Stimulated activated CD4-positive, alpha-beta T cell treated with anti-CD3 and anti-CD28 coated beads, Interleukin-2, amount 100 ng/mL, for 24 hours (primary cell): Measurements from ENCODE around the gene SHE.
"Not testable (repeated sequence)": the region's sequence is repeated elsewhere in the genome, so short reads cannot be mapped to it uniquely, and the experiment has no call there.

ENCODE experiments used
- DNase-seq, 2 donors: peaks; one replicate each; pipeline ENCODE4 v3.0.0-alpha.2; 2020

SHE gene

GRCh38 chr1:154502066-154502743, at the start of gene SHE, which contains the start of gene TDRD10:
Gene SHE, minus strand, starts transcription at chr1:154502412. Its CDS starts 386 bp downstream, at chr1:154502026.
Gene TDRD10, plus strand, starts transcription at chr1:154502219. Its CDS starts 4,685 bp downstream, at chr1:154506904.
- DNase-seq, result peak; percentile 21 to 24

GRCh38 chr1:154551474-154551873, 49.3 kb upstream of the SHE start:
- DNase-seq, result no peak

- DNase-seq, result no peak
Measured at GRCh38 chr1:154550657-154551056, 48.4 kb upstream of the SHE start.

- DNase-seq, result no peak
Measured at GRCh38 chr1:154550070-154550469, 47.9 kb upstream of the SHE start.

GRCh38 chr1:154549202-154549770, 47.1 kb upstream of the SHE start:
- no peak for DNase-seq

GRCh38 chr1:154548028-154548427, 45.8 kb upstream of the SHE start:
- no peak for DNase-seq

GRCh38 chr1:154547105-154547732, 45.0 kb upstream of the SHE start:
- DNase-seq, result no peak

- peak; percentile 59 to 67 for DNase-seq
Measured at GRCh38 chr1:154546264-154547063, 44.3 kb upstream of the SHE start.

GRCh38 chr1:154541231-154541630, 39.0 kb upstream of the SHE start:
- no peak for DNase-seq

- no peak for DNase-seq
Measured at GRCh38 chr1:154539486-154540483, 37.6 kb upstream of the SHE start.

- no peak for DNase-seq
Measured at GRCh38 chr1:154536570-154536969, 34.4 kb upstream of the SHE start.

- DNase-seq, result no peak
Measured at GRCh38 chr1:154533952-154534844, 32.0 kb upstream of the SHE start.

- not testable (repeated sequence) for DNase-seq
Measured at GRCh38 chr1:154531950-154532349, 29.7 kb upstream of the SHE start.

GRCh38 chr1:154529308-154529707, 27.1 kb upstream of the SHE start:
- DNase-seq, result no peak

GRCh38 chr1:154527192-154527591, 25.0 kb upstream of the SHE start:
- DNase-seq, result no peak

- no peak for DNase-seq
Measured at GRCh38 chr1:154524881-154525280, 22.7 kb upstream of the SHE start.

- no peak for DNase-seq
Measured at GRCh38 chr1:154521695-154522094, 19.5 kb upstream of the SHE start.

- no peak for DNase-seq
Measured at GRCh38 chr1:154520333-154520732, 18.1 kb upstream of the SHE start.

GRCh38 chr1:154519591-154519991, 17.4 kb upstream of the SHE start:
- no peak for DNase-seq

- DNase-seq, result no peak
Measured at GRCh38 chr1:154517661-154518060, 15.4 kb upstream of the SHE start.

- no peak for DNase-seq
Measured at GRCh38 chr1:154514066-154514553, 11.9 kb upstream of the SHE start.
